PC-9 (cell line): ENCODE results near the gene STAU1.

ENCODE experiments used
- CTCF ChIP-seq: fragments of 200-600 bp; sonication (generic); conservative IDR thresholded peaks from 2 replicates; pipeline ENCODE4 v1.6.1; 2017; ENCODE audit warnings: mixed run types, antibody characterized with exemption, mild to moderate bottlenecking, moderate library complexity
- EZH2 ChIP-seq: fragments of 200-600 bp; sonication (generic); IDR thresholded peaks from 2 replicates; pipeline ENCODE4 v1.8.0; 2017; ENCODE audit warnings: antibody characterized with exemption, low read depth

- TF ChIP-seq CTCF = no peak
- no peak for TF ChIP-seq EZH2
Measured at GRCh38 chr20:49123982-49124381, 64.2 kb downstream of the STAU1 start.
